ENCODE results near the gene TTYH1.

TTYH1 gene

DNA sequence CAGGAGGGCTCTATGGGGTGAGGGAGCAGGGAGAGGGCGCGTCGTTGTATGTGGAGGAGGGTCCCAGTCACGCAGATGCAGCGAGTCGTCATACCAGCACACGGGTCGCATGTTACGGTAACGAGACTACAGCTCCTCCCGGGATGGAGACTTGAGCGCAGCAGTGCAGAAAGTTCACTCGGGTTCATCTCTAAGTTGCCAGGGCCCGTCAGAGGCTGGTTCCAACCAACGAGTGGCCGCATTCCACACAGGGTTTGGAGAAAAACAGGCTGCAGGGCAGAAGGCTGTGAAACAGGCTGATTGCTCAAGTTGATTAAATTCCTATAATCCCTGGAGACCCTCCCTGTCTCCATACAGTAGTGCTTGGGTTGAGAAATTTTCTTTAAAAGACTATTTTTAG is 21.9 kb upstream of the TTYH1 start:
- no peak for DNase-seq

DNA sequence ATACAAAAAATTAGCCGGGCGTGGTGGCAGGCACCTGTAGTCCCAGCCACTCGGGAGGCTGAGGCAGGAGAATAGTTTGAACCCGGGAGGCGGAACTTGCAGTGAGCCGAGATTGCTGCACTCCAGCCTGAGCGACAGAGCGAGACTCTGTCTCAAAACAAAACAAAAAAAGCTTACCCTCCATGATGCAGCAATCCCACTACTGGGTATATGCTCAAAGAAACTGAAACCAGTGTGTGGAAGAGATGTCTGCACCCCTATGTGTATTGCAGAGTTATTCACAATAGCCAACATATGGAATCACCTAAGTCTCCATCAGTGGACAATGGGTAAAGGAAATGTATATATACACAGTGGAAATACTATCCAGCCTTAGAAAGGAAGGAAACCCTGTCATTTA is 19.6 kb upstream of the TTYH1 start:
- DNase-seq = no peak

DNA sequence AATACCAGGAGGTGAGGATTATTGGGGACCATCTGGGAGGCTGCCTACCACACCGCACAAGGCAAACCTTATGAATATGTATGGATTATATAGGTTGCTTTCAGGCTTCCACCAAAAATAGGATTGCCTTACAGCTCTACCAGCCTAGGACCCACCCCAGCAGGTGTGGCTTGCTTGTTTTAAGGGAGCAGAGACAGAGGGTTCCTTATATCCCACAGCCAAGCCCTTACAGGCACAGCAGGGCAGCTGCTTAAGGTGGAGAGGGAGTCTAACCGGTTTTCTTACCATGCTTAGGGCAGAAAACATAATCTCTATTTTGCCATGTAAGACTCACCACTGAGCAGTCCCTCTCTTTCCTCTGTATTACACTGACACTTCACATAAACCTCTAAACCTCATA is 16.1 kb upstream of the TTYH1 start:
- no peak for DNase-seq

DNA sequence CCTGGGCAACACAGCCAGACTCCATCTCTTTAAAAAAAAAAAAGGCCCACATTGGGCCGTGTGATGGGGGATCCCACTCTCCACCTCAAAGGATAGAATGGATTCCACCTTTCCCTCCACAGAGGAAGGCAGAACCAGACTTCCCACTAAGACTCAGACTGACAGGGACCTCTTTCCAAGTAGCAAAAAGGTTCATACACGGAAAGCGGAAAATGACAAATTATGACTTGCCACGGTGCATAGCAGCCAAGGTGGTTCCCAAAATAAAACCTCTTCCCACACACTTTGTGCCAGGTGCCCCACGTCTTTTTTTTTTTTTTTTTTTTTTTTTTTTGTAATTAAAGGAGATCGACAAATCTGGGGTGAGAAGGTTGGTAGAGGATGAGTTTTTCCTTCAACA is 14.4 kb upstream of the TTYH1 start:
- DNase-seq = no peak

DNA sequence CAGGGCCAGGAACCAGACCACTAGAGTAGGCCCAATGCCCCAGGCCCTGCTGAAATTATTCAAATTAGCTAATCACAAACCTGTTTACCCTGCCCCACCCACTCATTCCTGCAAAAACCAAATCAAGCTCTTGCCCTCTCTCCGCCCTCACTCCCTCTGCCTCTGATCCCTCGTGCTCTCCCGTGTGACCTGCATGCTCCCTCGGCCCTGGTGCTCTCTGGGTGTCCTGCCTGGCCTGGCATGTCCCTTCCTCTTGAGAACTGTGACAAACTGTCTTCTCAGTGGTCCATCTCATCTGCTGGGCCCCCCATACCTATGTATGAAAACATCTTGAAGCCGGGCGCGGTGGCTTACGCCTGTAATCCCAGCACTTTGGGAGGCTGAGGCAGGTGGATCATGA is 12.2 kb upstream of the TTYH1 start:
- DNase-seq = no peak

DNA sequence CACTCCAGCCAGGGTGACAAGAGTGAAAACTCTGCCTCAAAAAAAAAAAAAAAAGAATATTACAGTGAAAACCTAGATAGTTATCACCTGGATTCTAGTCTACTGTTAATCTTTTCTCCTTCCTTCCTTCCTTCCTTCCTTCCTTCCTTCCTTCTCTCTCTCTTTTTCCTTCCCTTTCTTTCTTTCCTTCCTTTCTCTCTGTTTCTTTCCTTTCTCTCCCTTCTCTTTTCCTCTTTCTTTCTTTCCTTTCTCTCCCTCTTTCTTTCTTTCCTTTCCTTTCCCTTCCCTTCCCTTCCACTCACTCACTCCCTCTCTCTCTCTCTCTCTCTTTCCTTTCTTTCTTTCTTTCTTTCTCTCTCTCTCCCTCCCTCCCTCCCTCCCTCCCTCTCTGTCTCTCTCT is 9.6 kb upstream of the TTYH1 start:
- DNase-seq = no peak

DNA sequence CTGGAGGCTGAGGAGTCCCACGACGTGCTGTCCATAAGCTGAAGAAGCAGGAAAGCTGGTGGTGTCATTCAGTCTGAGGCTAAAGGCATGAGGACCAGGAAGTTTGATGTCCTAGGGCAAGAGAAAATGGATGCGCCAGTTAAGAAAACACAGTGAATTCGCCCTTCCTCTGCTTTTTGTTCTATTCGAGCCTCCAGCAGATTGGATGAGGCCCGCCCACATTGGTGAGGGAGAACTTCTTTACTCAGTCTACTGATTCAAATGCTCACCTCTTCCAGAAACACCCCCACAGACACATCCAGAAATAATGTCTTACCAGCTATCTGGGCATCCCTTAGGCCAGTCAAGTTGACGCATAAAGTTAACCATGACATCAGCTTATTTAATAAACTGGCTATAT is 7.5 kb upstream of the TTYH1 start:
- no peak for DNase-seq

DNA sequence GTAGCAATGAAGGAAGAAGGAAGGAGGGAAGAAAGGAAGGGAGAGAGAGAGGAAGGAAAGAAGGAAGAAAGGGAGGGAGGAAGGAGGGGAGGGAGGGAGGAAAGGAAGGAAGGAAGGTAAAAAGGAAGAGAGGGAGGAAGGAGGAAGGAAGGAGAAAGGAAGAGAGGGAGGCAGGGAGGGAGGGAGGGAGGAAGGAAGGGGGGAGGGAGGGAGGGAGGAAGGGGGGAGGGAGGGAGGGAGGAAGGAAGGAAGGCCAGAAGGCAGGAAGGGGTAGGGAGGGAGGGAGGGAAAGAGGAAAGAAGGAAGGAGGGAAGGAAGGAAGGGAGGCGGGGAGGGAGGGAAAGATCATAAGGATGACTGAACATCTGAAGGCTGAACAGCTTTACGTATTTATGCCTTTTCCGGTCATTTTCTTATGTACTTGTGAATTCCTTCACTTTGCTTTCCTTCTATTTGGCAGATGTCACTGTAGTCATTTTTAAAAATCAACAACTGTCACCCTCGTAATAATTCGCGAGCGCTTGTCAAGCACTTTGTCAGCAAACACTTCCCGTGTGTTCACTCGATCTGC is 6.7 kb upstream of the TTYH1 start:
- DNase-seq = no peak

DNA sequence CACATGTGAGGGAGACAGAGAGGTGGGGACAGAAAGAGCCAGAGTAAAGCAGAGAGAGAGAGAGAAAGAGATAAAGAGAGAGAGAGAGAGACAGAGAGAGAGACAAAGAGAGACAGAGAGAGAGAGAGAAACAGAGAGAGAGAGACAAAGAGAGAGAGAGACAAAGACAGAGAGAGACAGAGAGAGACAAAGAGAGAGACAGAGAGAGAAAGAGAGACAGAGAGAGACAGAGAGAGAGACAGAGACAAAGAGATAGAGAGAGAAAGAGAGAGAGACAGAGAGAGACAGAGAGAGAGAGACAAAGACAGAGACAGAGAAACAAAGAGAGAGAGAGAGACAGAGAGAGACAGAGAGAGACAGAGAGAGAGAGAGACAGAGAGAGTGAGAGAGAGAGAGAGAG is 4.2 kb upstream of the TTYH1 start:
- no peak for DNase-seq

DNA sequence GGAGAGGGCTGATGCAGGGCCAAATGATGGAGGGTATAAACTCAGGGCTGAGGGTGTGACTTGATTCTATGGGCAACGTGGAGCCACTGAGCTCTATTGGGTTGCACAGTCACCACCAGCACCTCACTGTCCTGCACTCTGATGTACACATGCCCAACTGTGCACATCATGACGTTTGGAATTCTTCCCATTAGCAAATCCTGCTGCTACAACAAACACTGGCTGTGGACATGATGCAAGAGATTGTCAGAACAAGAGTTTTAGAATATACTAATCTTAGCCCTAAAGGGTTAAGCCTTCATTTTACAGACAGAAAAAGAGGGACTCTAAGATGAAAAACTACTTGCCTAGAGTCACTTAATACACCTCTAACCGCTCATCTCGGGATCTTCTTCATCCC is 2.4 kb upstream of the TTYH1 start:
- DNase-seq = no peak

DNA sequence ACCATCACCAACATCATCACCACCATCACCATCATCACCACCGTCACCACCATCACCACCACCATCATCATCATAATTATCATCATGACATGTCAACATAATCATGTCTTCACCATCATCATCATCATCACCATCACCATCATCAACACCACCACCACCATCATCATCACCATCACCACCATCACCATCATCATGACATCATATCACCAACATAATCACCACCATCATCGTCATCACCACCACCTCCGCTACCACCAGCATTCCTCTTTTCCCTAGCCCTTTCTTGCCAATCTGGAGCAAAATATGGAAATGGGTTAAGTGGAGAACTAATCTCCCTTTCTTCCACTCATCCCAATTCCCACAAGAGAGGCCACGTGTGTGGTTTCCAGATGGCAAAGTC is 1.1 kb upstream of the TTYH1 start:
- no peak for DNase-seq

DNA sequence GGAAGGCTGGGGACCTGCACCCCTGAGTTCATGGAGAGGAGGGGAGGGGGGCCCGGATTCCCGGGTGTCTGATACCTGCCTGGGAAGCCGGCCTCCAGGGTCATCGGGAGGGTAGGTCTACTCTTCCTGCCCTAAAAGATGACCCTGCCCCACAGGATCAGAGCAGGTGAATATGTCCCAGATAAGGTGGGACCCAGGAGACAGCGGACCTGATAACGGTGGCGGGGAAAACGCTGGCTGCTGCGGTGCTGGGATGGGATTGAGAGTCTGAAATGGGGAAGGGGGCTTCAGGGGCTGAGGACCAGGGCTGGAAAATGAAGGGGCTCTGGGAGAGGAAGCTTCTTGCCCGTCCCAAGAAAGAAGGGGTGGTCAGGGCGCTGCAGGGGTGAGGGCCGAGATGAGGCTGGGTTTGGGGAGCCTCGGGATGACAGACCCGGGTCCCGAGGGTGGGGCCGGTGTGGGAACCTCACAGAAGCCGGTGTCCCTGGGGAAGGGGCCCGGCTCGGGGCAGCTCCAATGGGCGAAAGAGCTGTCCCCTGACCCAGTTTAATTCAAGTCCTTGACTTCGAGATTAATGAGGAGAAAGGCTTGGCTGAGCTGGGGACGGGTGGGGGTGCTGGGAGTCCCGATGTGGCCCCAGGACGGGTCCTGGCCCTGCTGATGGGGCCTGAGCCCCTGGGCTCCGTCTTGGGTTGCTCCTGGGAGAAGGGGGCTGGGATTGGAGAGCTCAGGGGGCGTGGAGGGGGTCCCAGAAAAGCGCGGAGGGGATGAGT is 823 bp downstream of the TTYH1 start:
- DNase-seq = no peak

DNA sequence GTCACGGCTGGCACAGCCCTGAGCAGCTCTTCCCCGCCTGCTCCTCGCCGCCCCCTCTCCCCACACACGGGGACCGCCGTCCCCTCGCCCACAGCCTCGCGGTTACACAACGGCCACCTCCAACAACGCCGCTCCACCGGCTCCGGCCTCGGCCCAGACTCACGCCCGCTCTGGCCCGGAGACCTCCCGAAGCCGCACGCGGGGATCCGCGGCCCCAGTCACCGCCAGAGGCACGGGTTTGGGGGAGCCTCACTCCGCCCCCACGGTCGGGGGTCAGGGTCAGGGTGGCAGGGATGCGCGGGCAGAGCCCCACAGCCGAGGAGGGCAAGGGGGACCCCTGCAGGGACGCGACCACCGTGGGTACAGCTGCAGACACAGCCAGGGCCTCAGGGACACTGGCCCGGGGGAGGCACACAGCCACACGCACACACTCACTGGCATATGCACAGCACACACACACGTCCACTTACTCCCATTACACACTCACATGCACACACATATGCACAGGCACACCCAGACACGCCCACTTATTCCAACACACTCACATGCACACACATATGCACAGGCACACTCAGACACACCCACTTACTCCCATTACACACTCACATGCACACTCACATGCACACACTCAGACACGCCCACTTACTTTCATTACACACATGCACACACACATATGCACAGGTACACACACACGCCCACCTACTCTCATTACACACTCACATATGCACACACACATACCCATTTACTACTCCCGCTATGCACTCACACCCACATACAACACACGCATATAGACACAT is 1.6 kb downstream of the TTYH1 start:
- DNase-seq = no peak

DNA sequence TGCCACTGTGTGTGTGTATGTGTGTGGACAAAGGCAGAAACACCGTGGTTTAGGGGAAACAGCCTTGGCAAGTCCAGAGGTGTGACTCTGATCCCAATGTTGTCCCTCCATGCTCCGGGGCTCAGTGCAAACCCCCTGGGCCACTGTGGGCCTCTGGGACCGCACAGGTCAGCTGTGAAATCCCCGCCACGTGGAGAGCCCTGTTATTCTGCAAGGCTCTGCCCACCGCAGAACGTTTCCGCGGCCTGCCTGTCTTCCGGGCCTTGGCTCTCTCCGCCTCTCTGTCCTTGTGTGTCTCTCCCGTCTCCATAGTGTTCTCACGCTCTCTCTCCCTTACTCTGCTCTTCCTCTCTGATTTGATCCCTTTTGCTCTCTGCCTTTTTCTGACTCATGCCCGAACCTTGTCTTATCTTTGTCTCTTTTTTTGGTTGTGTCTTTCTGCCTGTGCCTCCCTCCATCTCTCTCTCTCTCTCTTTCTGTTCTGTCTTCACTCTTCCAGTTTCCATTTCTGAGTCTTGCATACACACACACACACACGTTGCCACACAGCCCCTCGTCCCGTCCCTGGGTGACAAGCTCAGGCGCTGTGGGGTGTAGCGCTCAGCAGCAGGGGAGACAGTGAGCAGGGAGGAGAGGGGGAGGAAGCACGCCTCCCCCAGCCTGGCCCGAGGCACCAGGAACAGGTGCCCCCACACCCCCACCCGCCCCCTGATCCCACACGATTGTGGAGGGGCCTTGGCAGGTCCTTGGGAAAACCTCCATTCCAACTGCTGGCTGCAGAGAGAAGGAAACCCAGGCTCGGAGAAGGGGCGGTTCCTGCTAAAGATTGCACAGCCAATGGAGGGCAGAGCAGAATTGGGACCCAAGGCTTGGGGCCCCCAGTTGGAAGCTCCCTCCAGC is 3.0 kb downstream of the TTYH1 start:
- peak; percentile 56 for DNase-seq

DNA sequence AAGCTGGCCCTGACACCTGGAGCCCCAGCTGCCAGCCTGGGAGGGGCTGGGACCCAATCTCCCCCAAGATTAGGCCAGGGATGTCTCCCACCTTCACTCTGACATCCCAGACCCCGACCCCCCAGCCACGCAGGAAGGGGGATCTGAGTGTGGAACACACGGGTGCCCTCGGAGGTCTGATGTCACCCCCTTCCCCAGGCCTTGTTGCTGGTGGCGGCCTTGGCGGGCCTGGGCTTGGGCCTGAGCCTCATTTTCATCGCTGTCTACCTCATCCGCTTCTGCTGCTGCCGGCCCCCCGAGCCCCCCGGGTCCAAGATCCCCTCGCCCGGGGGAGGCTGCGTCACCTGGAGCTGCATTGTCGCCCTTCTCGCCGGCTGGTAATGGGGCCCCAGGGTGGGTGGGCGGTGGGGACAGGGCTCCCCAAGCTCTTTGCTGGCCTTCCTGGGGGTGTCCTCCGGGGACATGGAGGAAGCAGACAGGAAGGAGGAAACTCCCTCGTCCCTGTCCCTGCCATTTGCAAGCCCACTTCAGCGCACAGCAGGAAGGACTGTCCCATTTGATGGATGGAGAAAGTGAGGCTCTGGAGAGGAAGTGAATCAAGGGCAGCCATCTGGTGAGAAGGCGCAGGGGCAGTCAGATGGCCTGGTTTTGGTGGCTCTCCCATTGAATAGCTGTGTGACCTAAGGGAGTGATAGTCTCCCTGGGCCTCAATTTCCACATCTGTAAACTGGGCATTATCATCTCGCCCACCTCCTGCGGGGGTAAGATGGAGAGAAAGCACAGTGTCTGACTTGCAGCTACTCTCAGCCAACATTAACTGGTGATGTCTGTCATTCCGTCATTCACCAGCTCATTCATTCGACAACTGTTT is 3.9 kb downstream of the TTYH1 start:
- no peak for DNase-seq

DNA sequence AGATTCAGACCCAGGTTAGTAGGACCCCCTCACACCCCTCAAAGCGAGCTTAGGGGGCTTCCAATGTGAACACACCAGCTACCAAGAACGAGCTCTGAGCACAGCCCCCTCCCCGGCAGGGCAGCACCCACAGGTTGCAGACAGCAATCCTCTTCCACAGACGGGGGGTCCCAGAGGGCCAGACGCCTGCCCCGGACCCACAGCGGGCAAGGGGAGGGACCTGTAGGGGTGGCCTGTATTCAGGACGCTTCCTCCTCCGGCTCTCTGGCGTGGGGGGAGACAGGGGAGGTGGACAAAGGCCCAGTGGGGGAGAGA is 4.8 kb downstream of the TTYH1 start:
- no peak for DNase-seq

DNA sequence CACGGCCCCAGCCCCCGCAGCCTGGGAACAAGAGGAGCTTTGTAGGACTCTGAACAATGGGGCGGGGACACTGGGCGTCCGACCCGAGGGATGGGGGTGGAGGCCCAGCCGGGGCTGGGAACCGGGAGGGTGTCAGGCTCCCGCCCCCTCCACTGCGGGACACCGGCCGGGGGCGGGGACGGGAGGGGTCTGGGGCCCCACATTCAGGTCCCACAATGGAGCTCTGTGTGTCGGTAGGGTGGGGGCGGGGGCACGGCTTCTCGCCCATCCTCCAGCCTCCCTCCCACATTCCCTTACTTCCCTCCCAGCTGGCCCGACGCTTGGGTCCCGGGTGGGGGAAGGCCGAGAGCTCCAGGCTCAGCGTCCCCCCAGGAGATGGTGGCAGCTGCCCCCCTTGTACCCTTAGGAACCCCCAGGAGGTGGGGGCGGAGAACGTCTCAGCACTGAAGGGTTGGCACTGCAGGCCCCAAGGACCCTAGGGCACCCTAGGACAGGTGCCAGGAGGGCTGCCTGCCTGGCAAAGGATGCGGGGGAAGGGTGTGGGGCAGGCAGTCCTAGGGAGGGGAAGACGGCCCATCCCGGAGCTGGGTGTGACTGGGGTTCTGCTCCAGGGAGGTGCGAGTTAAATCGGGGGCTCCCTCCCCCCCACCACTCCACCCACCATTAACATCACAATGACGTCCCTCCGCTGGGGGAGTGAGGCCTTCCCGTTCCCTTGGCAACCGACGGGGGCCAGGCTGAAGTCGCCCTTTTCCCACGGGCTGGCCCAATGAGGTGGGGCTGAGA is 5.3 kb downstream of the TTYH1 start:
- no peak for DNase-seq

DNA sequence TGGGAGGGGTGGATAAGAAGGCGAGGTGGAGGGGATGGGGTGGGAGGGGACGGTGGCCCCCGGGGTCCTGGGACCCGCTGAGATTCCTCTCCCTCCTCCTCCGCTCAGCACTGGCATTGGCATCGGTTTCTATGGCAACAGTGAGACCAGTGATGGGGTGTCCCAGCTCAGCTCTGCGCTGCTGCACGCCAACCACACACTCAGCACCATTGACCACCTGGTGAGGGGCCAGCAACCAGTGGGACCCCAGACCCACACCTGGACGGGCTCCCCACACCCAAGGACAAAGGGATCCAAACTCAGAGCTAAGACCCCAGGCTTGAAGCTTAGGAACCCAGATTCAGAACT is 5.9 kb downstream of the TTYH1 start:
- no peak for DNase-seq

DNA sequence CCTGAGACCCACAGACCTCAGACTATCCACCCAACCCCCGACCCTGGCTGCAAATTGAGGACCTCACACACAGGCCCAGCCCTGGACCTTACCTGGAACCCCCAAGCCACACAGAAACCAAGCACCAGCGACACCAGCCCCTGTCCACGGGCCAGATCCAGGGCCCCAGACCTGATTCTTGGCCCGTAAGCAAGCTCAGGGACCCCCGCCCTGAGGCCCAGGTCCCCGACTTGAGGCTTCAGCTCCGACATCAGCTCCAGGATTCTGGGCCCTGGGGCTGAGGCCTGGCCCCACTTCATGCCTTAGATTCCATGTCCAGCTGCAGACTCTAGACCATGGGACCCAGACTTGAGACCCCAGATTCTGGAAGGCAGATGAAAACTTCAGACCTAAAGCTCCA is 6.3 kb downstream of the TTYH1 start:
- DNase-seq = no peak

DNA sequence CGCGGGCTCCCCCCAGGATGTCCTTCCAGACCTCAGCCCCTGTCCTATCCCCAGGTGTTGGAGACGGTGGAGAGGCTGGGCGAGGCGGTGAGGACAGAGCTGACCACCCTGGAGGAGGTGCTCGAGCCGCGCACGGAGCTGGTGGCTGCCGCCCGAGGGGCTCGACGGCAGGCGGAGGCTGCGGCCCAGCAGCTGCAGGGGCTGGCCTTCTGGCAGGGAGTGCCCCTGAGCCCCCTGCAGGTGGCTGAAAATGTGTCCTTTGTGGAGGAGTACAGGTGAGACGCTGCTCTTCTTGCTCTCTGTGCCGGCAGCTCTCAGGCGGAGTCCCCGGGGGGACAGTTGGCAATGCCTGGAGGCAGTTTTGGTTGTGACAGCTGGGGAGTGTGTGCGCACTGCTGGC is 6.9 kb downstream of the TTYH1 start:
- no peak for DNase-seq

DNA sequence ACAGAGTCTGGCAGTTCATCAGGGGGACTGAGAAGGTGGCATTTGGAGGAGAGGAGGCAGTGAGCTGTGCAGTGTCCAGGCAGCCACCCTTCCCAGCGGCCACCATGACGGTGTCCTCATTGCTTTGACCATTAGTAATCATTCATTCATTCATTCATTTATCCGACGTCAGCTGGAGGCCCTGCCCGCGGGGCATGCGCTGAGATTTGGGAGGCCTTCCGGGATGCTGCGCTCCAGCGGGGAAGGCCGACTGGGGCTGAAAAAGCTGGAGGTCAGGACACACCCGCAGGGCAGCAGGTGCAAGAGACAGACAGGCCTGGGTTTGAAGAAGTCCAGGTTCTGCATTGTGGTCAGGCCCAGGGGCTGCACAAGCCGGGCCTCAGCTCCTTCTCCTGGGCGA is 8.9 kb downstream of the TTYH1 start:
- no peak for DNase-seq

Data from suppressor macrophage treated with lipopolysaccharide for 4 hours (primary cell).